IMR-90 (cell line): ENCODE measurements around the gene MUC5B. TPM values are rescaled to one million over a fixed set of nuclear protein-coding genes. Genes with fewer than 3 reads are reported as not detected.

ENCODE experiments used
- ATAC-seq: fragments of 200-7000 bp; cut with Tn5 transposase; 2 replicates; pipeline ENCODE4 v1.9.1; 2020; ENCODE audit warnings: low read depth, mild to moderate bottlenecking, moderate library complexity
- BruUV-seq: library from RNA; stranded (reverse); fragments of 400-500 nt; replicated peaks from 2 replicates; lab custom pipeline; 2021; lab: Mats Ljungman, UMichigan
- CTCF ChIA-PET: fragments of 300-600 bp; formaldehyde crosslinking; extraction: SDS; loops from one replicate; lab custom pipeline; 2021; ENCODE audit warnings: antibody characterized with exemption; lab: Yijun Ruan, JAX
- POLR2A ChIA-PET: fragments of 300-600 bp; sonication (Branson Sonifier 250); formaldehyde crosslinking; loops from one replicate; lab custom pipeline; 2022; ENCODE audit warnings: antibody characterized with exemption; ENCODE audit not compliant: unreplicated experiment; lab: Charles Lee
- DNase-seq: peaks from one replicate; pipeline ENCODE4 v3.0.0; 2013
- H2AFZ ChIP-seq: replicated peaks from 2 replicates; pipeline ENCODE3; 2013; ENCODE audit warnings: low read length, mild to moderate bottlenecking; ENCODE audit not compliant: poor library complexity
- H2AK5ac ChIP-seq: 2 replicates; pipeline ENCODE4 v1.6.1; 2013; ENCODE audit warnings: low read depth, low read length, inconsistent platforms
- H2AK9ac ChIP-seq: replicated peaks from 2 replicates; pipeline ENCODE3; 2013; ENCODE audit warnings: mild to moderate bottlenecking, low read depth, low read length, moderate library complexity; ENCODE audit not compliant: poor library complexity
- H2BK120ac ChIP-seq: 2 replicates; pipeline ENCODE4 v1.6.1; 2013; ENCODE audit warnings: low read depth, low read length, inconsistent platforms
- H2BK15ac ChIP-seq: 3 replicates; pipeline ENCODE4 v1.6.1; 2013; ENCODE audit warnings: low read depth, low read length, inconsistent platforms
- H2BK20ac ChIP-seq: 2 replicates; pipeline ENCODE4 v1.6.1; 2013; ENCODE audit warnings: low read depth, mild to moderate bottlenecking, inconsistent platforms, low read length, moderate library complexity
- H2BK5ac ChIP-seq: 2 replicates; pipeline ENCODE4 v1.6.1; 2013; ENCODE audit warnings: mild to moderate bottlenecking, low read depth, low read length, inconsistent platforms; ENCODE audit not compliant: poor library complexity, severe bottlenecking
- H3K14ac ChIP-seq: replicated peaks from 2 replicates; pipeline ENCODE4 v1.6.1; 2013; ENCODE audit warnings: low read depth, low read length, inconsistent platforms
- H3K18ac ChIP-seq: 2 replicates; pipeline ENCODE4 v1.6.1; 2013; ENCODE audit warnings: low read depth, low read length, control low read depth
- H3K23ac ChIP-seq: 2 replicates; pipeline ENCODE4 v1.6.1; 2013; ENCODE audit warnings: low read depth, low read length, inconsistent platforms
- H3K27ac ChIP-seq: 2 replicates; pipeline ENCODE4 v1.5.1; 2013; ENCODE audit warnings: mild to moderate bottlenecking, control low read depth, low read length; ENCODE audit not compliant: insufficient read depth
- H3K27me3 ChIP-seq: 2 replicates; pipeline ENCODE4 v1.6.1; 2013; ENCODE audit warnings: low read length; ENCODE audit not compliant: control insufficient read depth, insufficient read depth
- H3K36me3 ChIP-seq: 2 replicates; pipeline ENCODE4 v1.6.1; 2013; ENCODE audit warnings: low read length, mixed read lengths; ENCODE audit not compliant: control insufficient read depth, insufficient read depth
- H3K4ac ChIP-seq: 2 replicates; pipeline ENCODE4 v1.6.1; 2013; ENCODE audit warnings: low read depth, low read length, inconsistent platforms
- H3K4me1 ChIP-seq: 2 replicates; pipeline ENCODE4 v1.6.1; 2013; ENCODE audit warnings: low read length, mixed read lengths; ENCODE audit not compliant: control insufficient read depth, insufficient read depth
- H3K4me2 ChIP-seq: 2 replicates; pipeline ENCODE4 v1.6.1; 2013; ENCODE audit warnings: low read depth, mild to moderate bottlenecking, control low read depth, low read length, moderate library complexity
- H3K4me3 ChIP-seq: 2 replicates; pipeline ENCODE4 v1.5.1; 2013; ENCODE audit warnings: low read depth, mild to moderate bottlenecking, control low read depth, low read length, moderate library complexity; ENCODE audit not compliant: insufficient read depth
- H3K56ac ChIP-seq: 2 replicates; pipeline ENCODE4 v1.6.1; 2013; ENCODE audit warnings: low read length, inconsistent platforms; ENCODE audit not compliant: insufficient read depth; ENCODE audit errors: extremely low read depth
- H3K79me1 ChIP-seq, 2 experiments: 2 replicates each; pipeline ENCODE4 v1.6.1; 2013; ENCODE audit warnings: low read length in 2 of 2, inconsistent platforms in 1 of 2, low read depth in 1 of 2
- H3K9ac ChIP-seq: 2 replicates; pipeline ENCODE4 v1.6.1; 2013; ENCODE audit warnings: low read depth, low read length, control low read depth
- H3K9me1 ChIP-seq: 2 replicates; pipeline ENCODE4 v1.6.1; 2013; ENCODE audit warnings: low read length, inconsistent platforms; ENCODE audit not compliant: insufficient read depth
- H3K9me3 ChIP-seq: 2 replicates; pipeline ENCODE4 v1.6.1; 2013; ENCODE audit warnings: low read length; ENCODE audit not compliant: control insufficient read depth, insufficient read depth
- H4K20me1 ChIP-seq: 2 replicates; pipeline ENCODE4 v1.6.1; 2013; ENCODE audit warnings: low read length, inconsistent platforms; ENCODE audit not compliant: insufficient read depth
- H4K5ac ChIP-seq: 2 replicates; pipeline ENCODE4 v1.6.1; 2013; ENCODE audit warnings: mild to moderate bottlenecking, low read depth, low read length, control low read depth
- H4K8ac ChIP-seq, 2 experiments: 2 replicates each; pipeline ENCODE4 v1.6.1; 2013; ENCODE audit warnings: low read depth in 2 of 2, low read length in 2 of 2, control low read depth in 1 of 2, inconsistent platforms in 1 of 2
- H4K91ac ChIP-seq: 2 replicates; pipeline ENCODE4 v1.6.1; 2013; ENCODE audit warnings: low read depth, low read length, inconsistent platforms; ENCODE audit not compliant: insufficient read depth
- CHD1 ChIP-seq: IDR thresholded peaks from 2 replicates; pipeline ENCODE4 v1.6.1; 2012; ENCODE audit warnings: low read depth, low read length, improper control_type of control experiment
- ELK1 ChIP-seq: fragments of 150-350 bp; IDR thresholded peaks from 2 replicates; pipeline ENCODE4 v1.6.1; 2016; ENCODE audit warnings: low read depth, mild to moderate bottlenecking, low read length, moderate library complexity, borderline replicate concordance
- FOS ChIP-seq: fragments of 150-350 bp; IDR thresholded peaks from 2 replicates; pipeline ENCODE4 v1.6.1; 2016; ENCODE audit warnings: low read depth, low read length
- MAZ ChIP-seq: IDR thresholded peaks from 2 replicates; pipeline ENCODE4 v1.6.1; 2012; ENCODE audit warnings: low read depth, mild to moderate bottlenecking, low read length, improper control_type of control experiment, moderate library complexity, borderline replicate concordance
- RAD21 ChIP-seq: IDR thresholded peaks from 2 replicates; pipeline ENCODE4 v1.6.1; 2012; ENCODE audit warnings: low read length, improper control_type of control experiment
- RCOR1 ChIP-seq: IDR thresholded peaks from 2 replicates; pipeline ENCODE4 v1.6.1; 2012; ENCODE audit warnings: mild to moderate bottlenecking, low read length, improper control_type of control experiment; ENCODE audit not compliant: insufficient replicate concordance
- RFX5 ChIP-seq: IDR thresholded peaks from 2 replicates; pipeline ENCODE4 v1.8.0; 2012; ENCODE audit warnings: low read depth, mild to moderate bottlenecking, low read length, moderate library complexity
- WGBS, 2 experiments: methylation state at CpG; one replicate each; pipeline versions ENCODE4 v1.1.5 to v1.1.7; 2013; ENCODE audit warnings: missing lambda C conversion rate in 2 of 2; ENCODE audit not compliant: insufficient read length in 1 of 2; ENCODE audit errors: extremely low coverage in 2 of 2; 5-methylcytosine and 5-hydroxymethylcytosine counted together
- dilution Hi-C: fragments of 300-500 bp; cut with HindIII; formaldehyde crosslinking; loops from one replicate; pipeline ENCODE4 v1.14.3; 2018; ENCODE audit warnings: low sequenced_read_pairs; ENCODE audit not compliant: unreplicated experiment
- in situ Hi-C: fragments of 300-500 bp; cut with MboI; formaldehyde crosslinking; loops from 3 replicates; pipeline ENCODE4 v1.14.3; 2019; ENCODE audit warnings: low sequenced_read_pairs, inconsistent platforms, mixed read lengths
- intact Hi-C: fragments of 100-400 bp; cut with micrococcal nuclease; formaldehyde crosslinking; loops from 2 replicates; pipeline ENCODE4 v1.10.0; 2022
- polyA plus RNA-seq, 3 experiments: library from polyadenylated mRNA; depleted of rRNA; stranded (reverse); fragments of >200 nt; gene quantifications; 2 replicates each; pipeline ENCODE4 v1.2.3, GENCODE V29; 2012; ENCODE audit warnings: low replicate concordance in 1 of 3
- total RNA-seq: library from RNA; depleted of rRNA; stranded (reverse); fragments of >200 nt; gene quantifications from 2 replicates; pipeline ENCODE4 v1.2.3, GENCODE V29; 2012

The MUC5B gene
- total and polyA plus RNA-seq, 2 of the 4 experiments (the other 2 are of a cell fraction) = not detected

GRCh38 chr11:1241706-1242105 is 18.8 kb downstream of the MUC5B start:
- peaks cover 18% of the 10 kb centered on the region; the same call in 1 of the 2 replicates for H3K9me3 ChIP-seq
- no peak overlapping the region for H4K91ac ChIP-seq
- no peak overlapping the region for H2BK5ac ChIP-seq
- no peak for DNase-seq
- intact Hi-C loops = no loop called here
- POLR2A ChIA-PET = no interaction called here
- TF ChIP-seq ELK1 (no peak), RAD21 (no peak), MAZ (no peak), CHD1 (no peak), FOS (no peak), RFX5 (no peak), RCOR1 (no peak)
- no peak overlapping the region for H4K8ac ChIP-seq
- no peak overlapping the region for H3K23ac ChIP-seq
- dilution Hi-C loops = no loop called here
- H2AFZ ChIP-seq = no peak overlapping the region
- 76% methylated on average over 8 of the region's 20 CpGs; no CpG with 5 or more reads in 1 of the 2 experiments for whole genome bisulfite sequencing, 2 experiments
- no peak overlapping the region for H2AK5ac ChIP-seq
- no peak overlapping the region for H3K18ac ChIP-seq
- no peak overlapping the region for H3K27ac ChIP-seq
- H3K27me3 ChIP-seq = no peaks in the 10 kb centered on the region; the same call in 1 of the 2 replicates
- no peak overlapping the region for H4K5ac ChIP-seq
- no peak overlapping the region for H2AK9ac ChIP-seq
- CTCF ChIA-PET = no interaction called here
- no peak overlapping the region for H3K9ac ChIP-seq
- H2BK120ac ChIP-seq = no peak overlapping the region
- no peaks in the 10 kb centered on the region for H3K79me1 ChIP-seq
- BruUV-seq = no TSS peak
- H3K14ac ChIP-seq = no peak overlapping the region
- H3K9me1 ChIP-seq = no peaks in the 10 kb centered on the region
- H3K36me3 ChIP-seq = no peaks in the 10 kb centered on the region
- H3K4ac ChIP-seq = no peak overlapping the region
- no peaks in the 10 kb centered on the region for H3K4me1 ChIP-seq
- no peak overlapping the region for H2BK20ac ChIP-seq
- H3K56ac ChIP-seq = no peak overlapping the region
- no peak overlapping the region for H2BK15ac ChIP-seq
- H3K4me2 ChIP-seq = no peak overlapping the region
- H3K4me3 ChIP-seq = no peak overlapping the region
- in situ Hi-C loops = no loop called here
- H4K20me1 ChIP-seq = no peaks in the 10 kb centered on the region
- ATAC-seq = no peak
